Activated CD8-positive, alpha-beta memory T cell treated with anti-CD3 and anti-CD28 coated beads, Interleukin-2, amount 50 U/mL, for 24 hours (primary cell): ENCODE measurements around the gene MIER1.

ENCODE experiments used
- DNase-seq: peaks from one replicate; pipeline ENCODE4 v3.0.0-alpha.2; 2020; ENCODE audit errors: extremely low read depth

Gene MIER1

DNA sequence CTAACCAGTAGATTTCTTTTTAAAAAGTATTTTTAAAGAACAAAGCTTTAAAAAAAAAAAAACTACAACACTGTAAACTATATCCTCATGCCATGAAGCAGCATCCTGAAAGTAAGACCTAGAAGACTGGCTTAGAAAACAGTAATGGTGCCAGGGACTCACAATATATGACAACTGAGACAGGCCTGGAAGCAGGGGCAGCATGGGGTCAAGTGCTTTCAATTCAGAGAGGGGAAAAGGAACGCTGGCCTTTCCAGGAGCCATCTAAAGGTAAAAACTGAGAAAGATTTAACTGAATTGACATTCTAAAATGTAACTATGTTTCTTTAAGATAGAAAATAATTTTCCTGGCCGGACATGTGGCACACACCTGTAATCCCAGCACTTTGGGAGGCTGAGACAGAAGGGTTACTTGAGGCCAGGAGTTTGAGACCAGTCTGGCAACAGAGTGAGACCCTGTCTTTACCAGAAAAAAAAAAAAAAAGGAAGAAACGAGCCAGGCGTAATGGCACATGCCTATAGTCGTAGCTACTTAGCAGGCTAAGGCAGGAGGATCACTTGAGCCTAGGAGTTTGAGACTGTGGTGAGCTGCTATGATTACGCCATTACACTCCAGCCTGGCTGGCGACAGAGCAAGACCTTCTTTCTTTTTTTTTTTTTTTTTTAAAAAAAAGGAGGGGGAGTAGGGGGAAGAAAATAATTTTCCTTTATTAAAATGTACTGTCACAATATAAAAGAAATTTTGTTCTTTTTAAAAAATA, 75.0 kb downstream of the MIER1 start:
- no peak for DNase-seq

DNA sequence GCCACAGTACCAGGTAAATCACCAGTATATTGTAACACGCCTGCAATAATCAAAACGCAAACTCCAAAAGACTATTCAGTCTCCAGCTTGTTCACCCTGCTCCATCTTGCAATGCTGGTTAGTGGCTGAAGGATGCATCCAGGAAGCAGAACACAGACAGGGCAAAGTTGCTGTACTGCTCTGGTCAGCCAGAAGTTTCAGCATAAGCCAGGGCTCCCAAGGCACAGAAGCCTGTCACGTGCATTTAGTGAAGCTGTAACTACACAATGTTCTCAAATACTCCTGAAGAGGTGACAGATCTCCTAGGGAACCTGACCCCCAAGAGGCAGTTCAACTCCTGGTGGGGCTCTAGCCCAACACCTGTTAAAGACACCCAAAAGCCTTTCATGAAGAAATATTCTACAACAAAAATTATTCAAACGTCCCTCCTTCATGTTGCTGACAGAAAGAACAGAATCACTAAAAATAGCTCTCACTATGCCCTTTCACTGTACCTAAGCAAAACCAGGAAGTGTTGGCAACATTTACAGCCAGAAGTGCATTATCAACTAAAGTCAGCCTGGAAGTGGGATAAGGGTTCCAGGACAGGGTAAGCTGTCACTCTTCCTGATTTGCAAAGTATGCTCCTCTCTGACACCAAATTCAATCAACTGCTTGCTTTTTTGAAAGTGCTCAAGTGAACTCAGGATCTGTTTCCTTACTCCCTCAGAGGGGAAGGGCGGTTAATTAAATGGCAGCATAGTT, 77.1 kb downstream of the MIER1 start:
- DNase-seq, result no peak

DNA sequence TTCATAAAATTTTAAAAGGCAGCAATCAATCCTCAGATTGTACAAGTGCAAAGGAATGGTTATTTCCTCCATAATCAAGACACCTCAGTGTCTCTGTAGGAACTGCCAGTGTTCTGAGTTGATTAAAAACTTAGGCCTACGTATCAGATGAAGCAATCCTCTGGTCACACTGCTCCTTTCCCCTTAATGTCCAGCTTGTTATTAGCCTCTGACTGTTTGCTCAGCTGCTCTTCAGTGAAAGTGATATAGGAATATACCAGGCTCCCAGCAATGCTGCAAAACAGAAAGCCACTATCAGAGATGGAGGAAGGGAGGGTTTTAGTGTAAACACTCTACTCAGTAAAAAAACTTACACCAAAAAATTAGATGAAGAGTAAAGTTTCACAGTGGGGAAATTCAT, 79.4 kb downstream of the MIER1 start:
- DNase-seq, result no peak

DNA sequence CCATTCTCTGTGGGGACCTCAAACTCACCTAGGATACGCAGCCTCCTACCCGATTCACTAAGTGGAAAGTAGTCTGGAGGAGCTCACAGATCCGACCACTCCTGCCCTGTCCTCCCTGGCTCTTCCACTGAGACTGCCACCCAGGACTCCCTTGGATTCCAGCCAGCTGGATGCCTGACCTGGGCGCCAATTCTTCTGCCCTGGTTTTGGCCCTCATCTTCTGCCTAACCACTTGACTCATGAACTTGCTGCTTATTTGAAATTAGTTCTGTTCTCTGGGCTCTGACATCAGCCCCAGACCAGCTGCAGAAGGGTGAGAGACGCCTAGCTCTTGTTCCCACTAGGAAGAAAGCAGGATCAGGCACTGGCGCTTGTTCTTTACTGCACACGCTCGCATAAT, 80.3 kb downstream of the MIER1 start:
- no peak for DNase-seq

DNA sequence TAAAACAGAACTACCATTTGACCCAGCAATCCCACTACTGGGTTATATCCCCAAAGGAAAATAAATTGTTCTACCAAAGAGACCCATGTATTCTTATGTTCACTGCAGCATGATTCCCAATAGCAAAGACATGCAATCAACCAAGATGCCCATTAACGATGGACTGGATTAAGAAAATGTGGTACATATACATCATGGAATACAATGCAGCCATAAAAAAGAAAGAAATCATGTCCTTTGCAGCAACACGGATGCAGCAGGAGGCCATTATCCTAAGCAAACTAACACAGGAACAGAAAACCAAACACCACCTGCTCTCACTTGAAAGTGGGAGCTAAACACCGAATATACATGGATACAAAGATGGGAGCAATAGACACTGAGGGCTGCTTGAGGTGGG, 85.0 kb downstream of the MIER1 start:
- no peak for DNase-seq

DNA sequence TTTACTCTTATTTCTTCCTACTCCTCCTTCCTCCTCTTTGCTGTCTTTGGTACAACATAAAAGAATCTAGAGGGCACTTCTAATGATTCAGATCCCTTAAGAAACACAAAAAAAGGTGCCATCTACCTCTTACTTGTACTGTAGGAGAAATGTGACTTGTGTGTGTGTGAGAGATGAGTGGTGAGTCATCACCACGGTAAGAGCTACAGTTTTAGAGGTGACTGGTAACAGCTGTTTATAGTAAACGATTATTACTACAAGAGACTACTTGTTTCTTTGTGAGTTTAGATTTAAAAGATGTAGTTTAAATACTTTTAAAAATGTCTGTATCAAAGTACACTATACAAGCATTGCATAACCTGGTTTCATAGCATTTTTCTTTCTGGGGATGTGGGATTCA, 88.8 kb downstream of the MIER1 start:
- DNase-seq, result no peak

DNA sequence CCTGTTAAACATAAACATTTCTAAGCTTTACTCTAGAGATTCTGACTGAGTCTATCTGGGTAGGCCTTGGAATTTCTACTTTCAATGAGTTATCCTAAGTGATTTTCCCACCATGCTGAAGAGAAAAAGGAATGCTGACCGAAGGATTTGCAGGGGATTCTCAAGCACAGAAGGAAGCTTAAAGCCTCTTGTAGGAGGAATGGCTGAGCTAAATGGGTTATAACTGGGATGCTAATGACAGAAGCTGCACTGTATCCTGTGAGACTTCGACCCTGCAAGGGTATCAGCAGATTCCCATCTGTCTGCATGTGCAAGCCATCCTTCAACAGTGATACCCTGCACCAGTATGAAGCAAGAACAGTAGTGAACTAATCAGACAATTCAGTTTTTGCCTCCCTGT, 93.8 kb downstream of the MIER1 start:
- DNase-seq, result no peak

DNA sequence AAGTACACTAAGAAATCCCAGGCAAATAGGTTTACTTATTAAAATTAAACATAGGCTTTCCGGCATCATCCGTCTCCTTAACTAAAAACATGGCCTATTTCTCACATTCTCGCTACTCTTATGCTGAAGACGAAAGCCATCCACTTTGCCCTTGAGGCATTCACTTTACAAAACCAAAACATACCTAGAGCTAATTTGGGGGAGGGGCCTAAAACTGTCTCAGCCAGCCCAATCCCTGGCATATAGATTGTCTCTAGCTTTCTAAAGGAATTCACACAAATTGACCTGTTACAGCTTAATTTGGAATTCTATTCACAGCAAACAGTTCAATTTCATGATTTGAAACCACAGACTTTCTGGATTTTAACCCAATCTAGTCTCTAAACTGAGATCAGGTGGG, 94.3 kb downstream of the MIER1 start:
- no peak for DNase-seq

DNA sequence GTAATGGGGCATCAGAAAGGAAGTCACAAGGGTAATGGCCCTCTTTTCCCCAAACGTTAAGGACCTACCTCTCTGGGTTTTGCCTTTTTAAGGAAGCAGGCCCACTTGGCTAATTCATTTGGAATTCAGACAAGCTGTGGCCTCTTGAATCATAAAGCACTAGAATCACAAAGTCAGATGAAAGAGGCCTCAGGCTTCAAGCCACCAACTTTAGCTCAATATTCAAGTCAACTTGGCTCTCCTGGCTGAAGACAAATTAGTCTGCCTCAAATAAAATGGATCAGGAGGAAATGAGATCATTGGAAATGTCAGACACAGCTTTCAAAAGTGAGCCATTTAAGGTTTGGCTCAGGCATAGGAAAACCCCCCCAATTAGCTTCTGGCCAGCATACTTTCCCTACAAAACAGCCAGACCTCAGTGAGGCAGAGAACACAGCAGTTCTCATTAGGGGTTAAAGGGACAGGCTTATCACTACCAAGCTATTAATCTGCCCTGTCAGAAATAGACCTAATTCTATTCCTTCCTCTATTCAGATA, 94.9 kb downstream of the MIER1 start:
- no peak for DNase-seq

DNA sequence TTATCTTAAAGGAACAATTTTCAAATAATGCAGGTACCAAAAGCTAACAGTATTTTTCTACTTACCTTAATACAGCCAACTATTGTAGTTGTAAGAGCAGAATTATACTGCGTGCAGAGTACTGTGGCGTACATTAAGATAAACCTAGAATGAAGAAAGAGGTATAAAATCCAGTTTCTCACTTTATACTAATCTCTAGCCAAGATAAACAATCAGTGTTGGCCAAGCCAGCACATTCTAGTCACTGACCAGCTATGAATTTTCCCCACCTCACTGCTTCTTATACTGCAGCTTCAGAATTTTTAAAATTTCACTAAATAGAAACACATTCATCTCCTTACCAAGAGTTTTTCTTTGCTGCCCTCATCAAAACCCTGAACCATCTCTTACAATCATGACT, 95.5 kb downstream of the MIER1 start:
- DNase-seq, result no peak

DNA sequence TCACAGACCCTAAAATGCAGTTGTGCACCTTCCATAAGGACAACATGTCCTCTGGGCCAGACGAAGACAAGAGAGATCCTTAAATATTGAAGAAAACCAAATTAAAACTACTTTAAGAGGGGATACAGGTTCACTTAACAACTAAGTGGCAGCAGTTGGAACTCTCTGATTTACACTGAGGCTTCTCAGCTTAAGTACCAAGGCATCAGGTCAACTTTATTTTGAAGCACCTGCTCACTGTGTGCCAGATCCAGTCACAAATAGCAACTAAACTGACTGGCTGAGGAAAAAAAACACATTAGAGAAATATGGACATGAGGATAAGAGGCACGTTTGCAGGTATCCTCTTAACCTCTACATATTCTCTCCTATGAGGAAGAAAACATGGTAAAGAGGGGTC, 96.0 kb downstream of the MIER1 start:
- DNase-seq, result no peak

DNA sequence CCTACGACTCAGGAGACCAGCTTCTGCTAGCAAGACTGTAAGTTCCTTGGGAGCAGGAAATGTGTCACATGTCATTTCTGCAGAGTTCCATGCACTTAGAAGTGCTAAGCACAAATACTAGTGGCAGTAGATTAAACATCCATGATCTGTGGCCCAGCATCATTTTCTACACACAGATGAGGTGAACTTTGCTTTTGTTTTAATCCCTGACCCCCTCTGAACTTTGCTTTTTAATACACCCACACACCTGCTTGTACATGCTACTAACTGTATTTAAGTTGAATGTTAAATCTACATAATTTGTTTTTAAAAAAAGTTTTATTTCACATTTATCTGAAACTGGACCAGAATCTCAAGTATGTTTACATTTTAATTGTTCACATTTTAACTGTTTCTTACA, 104.7 kb downstream of the MIER1 start:
- no peak for DNase-seq

DNA sequence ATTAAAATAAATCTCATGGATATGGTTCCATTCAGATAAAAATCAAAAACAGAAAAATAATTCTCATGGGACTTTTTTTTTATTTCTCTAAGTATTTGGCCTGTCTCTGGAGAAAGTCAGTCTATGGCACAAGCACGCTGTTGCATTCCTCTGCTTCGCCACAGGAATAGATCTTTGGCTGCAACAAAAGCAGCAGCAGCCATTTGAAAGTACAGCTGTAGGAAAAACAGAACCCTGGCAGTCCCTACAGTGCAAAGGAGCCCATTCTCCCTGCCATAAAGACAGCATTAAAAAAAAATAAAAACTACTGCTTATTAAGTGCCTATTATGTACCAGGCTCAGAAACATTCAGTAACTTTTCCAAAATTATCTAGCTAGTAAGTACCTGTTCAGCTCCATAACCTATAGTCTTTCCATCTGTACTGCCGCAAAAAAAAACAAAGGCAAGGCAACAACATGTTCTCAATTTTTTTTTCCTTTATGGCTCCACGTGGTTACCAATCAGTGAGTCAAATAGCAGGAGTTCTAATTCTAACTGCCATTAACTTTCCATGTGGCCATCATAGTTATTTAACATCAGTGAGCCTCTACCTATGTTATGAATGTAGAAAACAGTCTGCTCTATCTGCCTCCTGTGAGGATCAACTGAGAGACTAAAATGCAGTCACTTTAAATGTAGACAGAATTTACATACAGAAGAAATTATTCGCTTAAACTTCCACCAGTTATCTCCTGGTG, 106.5 kb downstream of the MIER1 start:
- DNase-seq, result no peak

DNA sequence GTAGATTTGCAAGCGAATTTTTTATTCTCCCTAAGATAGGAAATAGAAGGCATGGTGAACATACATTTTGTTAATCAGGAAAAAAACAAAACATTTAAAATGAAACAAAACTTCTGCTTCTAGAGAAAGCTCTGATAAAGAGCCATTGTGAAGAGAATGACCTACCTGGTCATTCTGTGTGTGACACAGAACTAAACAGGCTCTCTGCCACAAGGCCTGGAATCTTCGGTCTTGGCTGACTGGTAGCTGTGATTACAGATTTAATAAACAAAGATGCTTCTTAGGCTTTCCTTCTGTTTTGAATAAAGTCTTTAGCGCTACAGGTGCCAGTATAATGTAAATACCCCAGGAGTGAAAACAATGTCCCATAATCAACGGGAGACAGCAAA, 107.1 kb downstream of the MIER1 start:
- DNase-seq, result no peak
